ENCODE data around the gene PHACTR3.

- no peak for TF ChIP-seq CTCF (IDR thresholded peaks at IDR 0.05)
- no peak for TF ChIP-seq POLR2A (IDR thresholded peaks at IDR 0.05)
These were observed 23.0 kb downstream of the PHACTR3 start for GRCh38 chr20:59627298-59627697.

Measured in lower leg skin (tissue), 3 donors.